ENCODE results near the gene SLC39A11. TPM values are rescaled to one million over a fixed set of nuclear protein-coding genes. Genes with fewer than 3 reads are reported as not detected.

The SLC39A11 gene
- total and polyA plus RNA-seq, 2 of the 13 experiments (the other 11 are each of a cell fraction or from before 2014, with no cell fraction given), result 17.2 to 31.5 TPM

GRCh38 chr17:72788950-72789585 lies 303.4 kb downstream of the SLC39A11 start (continued):
- no peak for TF ChIP-seq E2F2 (CRISPR knock-in tag; IDR thresholded peaks at IDR 0.05; ENCODE audit: borderline replicate concordance)
- peak in 1 of 2 experiments; percentile 52; a peak in 2 of 4 replicates for TF ChIP-seq ATF4 (CRISPR knock-in tag; IDR thresholded peaks at IDR 0.05)
- TF ChIP-seq MAZ (IDR thresholded peaks at IDR 0.05; ENCODE audit: borderline replicate concordance, low read depth, low read length), result no peak
- no peak for TF ChIP-seq MAZ (CRISPR knock-in tag; IDR thresholded peaks at IDR 0.05; ENCODE audit: low read depth)
- no peak for TF ChIP-seq GLMP (CRISPR knock-in tag; IDR thresholded peaks at IDR 0.05; ENCODE audit: borderline replicate concordance)
- no peak for TF ChIP-seq TRAFD1 (CRISPR knock-in tag; IDR thresholded peaks at IDR 0.05; ENCODE audit: borderline replicate concordance)
- TF ChIP-seq ASH2L (IDR thresholded peaks at IDR 0.05; ENCODE audit: insufficient read length, low read depth, low read length), result no peak
- TF ChIP-seq POGK (CRISPR knock-in tag; conservative IDR thresholded peaks at IDR 0.05), result peak; percentile 52; the same call in 1 of the 2 replicates
- no peak for TF ChIP-seq PATZ1 (CRISPR knock-in tag; IDR thresholded peaks at IDR 0.05)
- peak; percentile 36; the same call in 1 of the 2 replicates for TF ChIP-seq HNF4G (IDR thresholded peaks at IDR 0.05; ENCODE audit: borderline replicate concordance, low read depth, low read length)
- TF ChIP-seq HNF4G (CRISPR knock-in tag; IDR thresholded peaks at IDR 0.05; ENCODE audit: borderline replicate concordance, low read depth), result no peak
- TF ChIP-seq NBN (conservative IDR thresholded peaks at IDR 0.05), result no peak
- peak; percentile 16; the same call in 1 of the 2 replicates for TF ChIP-seq ZNF7 (CRISPR knock-in tag; IDR thresholded peaks at IDR 0.05)
- 0 out of 2 replicates have a peak, but pooled peaks have one; percentile 24 for TF ChIP-seq ZNF777 (CRISPR knock-in tag; IDR thresholded peaks at IDR 0.05)
- no peak for TF ChIP-seq YEATS4 (CRISPR knock-in tag; IDR thresholded peaks at IDR 0.05; ENCODE audit: borderline replicate concordance)
- TF ChIP-seq ATRX (CRISPR knock-in tag; IDR thresholded peaks at IDR 0.05; ENCODE audit: borderline replicate concordance), result no peak
- TF ChIP-seq PHF8 (CRISPR knock-in tag; IDR thresholded peaks at IDR 0.05), result peak; percentile 18; the same call in 1 of the 2 replicates
- peak; percentile 42; the same call in 1 of the 2 replicates for TF ChIP-seq ATF1 (CRISPR knock-in tag; IDR thresholded peaks at IDR 0.05)

Measured in HepG2 (cell line).